Measurements from ENCODE around the gene FXYD7. TPM values are rescaled to one million over a fixed set of nuclear protein-coding genes. Genes with fewer than 3 reads are reported as not detected.
"Not testable (repeated sequence)": the region's sequence is repeated elsewhere in the genome, so short reads cannot be mapped to it uniquely, and the experiment has no call there.

The FXYD7 gene
- total and polyA plus RNA-seq, 9 donors = 0.30 to 2.8 (median 0.80) TPM; not detected in 2

GRCh38 chr19:35184884-35185283, 41.8 kb downstream of the FXYD7 start:
- intact Hi-C loops (cut with DNase I) = no loop called here
- Histone ChIP-seq H3K27me3 (no peaks in the 10 kb centered on the region), H3K9me3 (peaks cover 0 to 8% of the 10 kb centered on the region in 2 donors), H3K4me3 (no peak overlapping the region), H3K4me1 (ENCODE audit: insufficient read depth) (no peaks in the 10 kb centered on the region), H3K36me3 (no peaks in the 10 kb centered on the region), H3K27ac (no peak overlapping the region)
- TF ChIP-seq POLR2A (IDR thresholded peaks at IDR 0.05) = no peak
- no peak for TF ChIP-seq EP300 (IDR thresholded peaks at IDR 0.05)
- TF ChIP-seq CTCF (IDR thresholded peaks at IDR 0.05) = no peak
- DNase-seq = no peak
- WGBS, 3 donors = 61 to 77% (median 69%) methylated on average over 2 of the region's 2 CpGs

- no peak overlapping the region for H3K4me3 ChIP-seq
- no peak for DNase-seq
- no peaks in the 10 kb centered on the region for H3K36me3 ChIP-seq
- intact Hi-C loops (cut with DNase I) = no loop called here
- no peaks in the 10 kb centered on the region for H3K4me1 ChIP-seq (ENCODE audit: insufficient read depth)
- H3K9me3 ChIP-seq = no peaks in the 10 kb centered on the region
- no peak for TF ChIP-seq EP300 (IDR thresholded peaks at IDR 0.05)
- TF ChIP-seq CTCF (IDR thresholded peaks at IDR 0.05) = no peak
- no peak for TF ChIP-seq POLR2A (IDR thresholded peaks at IDR 0.05)
- no peak overlapping the region for H3K27ac ChIP-seq
- no peaks in the 10 kb centered on the region for H3K27me3 ChIP-seq
- WGBS, 3 donors = 55 to 58% (median 58%) methylated on average over 9 of the region's 9 CpGs
These were observed 51.2 kb downstream of the FXYD7 start for GRCh38 chr19:35194012-35194984.

GRCh38 chr19:35195830-35196229, 52.8 kb downstream of the FXYD7 start:
- intact Hi-C loops (cut with DNase I) = no loop called here
- Histone ChIP-seq H3K27ac (no peak overlapping the region), H3K4me3 (no peak overlapping the region), H3K9me3 (no peaks in the 10 kb centered on the region), H3K4me1 (ENCODE audit: insufficient read depth) (no peaks in the 10 kb centered on the region), H3K27me3 (no peaks in the 10 kb centered on the region), H3K36me3 (no peaks in the 10 kb centered on the region)
- 20 to 39% (median 33%) methylated on average over 2 of the region's 2 CpGs for WGBS, 3 donors
- no peak for DNase-seq
- TF ChIP-seq POLR2A (IDR thresholded peaks at IDR 0.05) (no peak), EP300 (IDR thresholded peaks at IDR 0.05) (no peak), CTCF (IDR thresholded peaks at IDR 0.05) (no peak)

- H3K4me1 ChIP-seq (ENCODE audit: insufficient read depth); H3K4me3 ChIP-seq; H3K27ac ChIP-seq; DNase-seq; H3K36me3 ChIP-seq; H3K9me3 ChIP-seq; intact Hi-C loops (cut with DNase I); H3K27me3 ChIP-seq: not testable (repeated sequence)
- WGBS, 3 donors = 79 to 90% (median 89%) methylated on average over 6 of the region's 6 CpGs
These were observed 53.8 kb downstream of the FXYD7 start for GRCh38 chr19:35196861-35197260.

GRCh38 chr19:35199481-35199880, 56.4 kb downstream of the FXYD7 start:
- TF ChIP-seq POLR2A (IDR thresholded peaks at IDR 0.05) (no peak), EP300 (IDR thresholded peaks at IDR 0.05) (no peak), CTCF (IDR thresholded peaks at IDR 0.05) (no peak)
- Histone ChIP-seq H3K9me3 (no peaks in the 10 kb centered on the region), H3K4me3 (no peak overlapping the region), H3K36me3 (no peaks in the 10 kb centered on the region), H3K27ac (no peak overlapping the region), H3K27me3 (no peaks in the 10 kb centered on the region), H3K4me1 (ENCODE audit: insufficient read depth) (no peaks in the 10 kb centered on the region)
- WGBS, 3 donors = 61 to 73% (median 63%) methylated on average over 2 of the region's 2 CpGs
- intact Hi-C loops (cut with DNase I) = no loop called here
- DNase-seq = no peak
